SK-N-SH (cell line): ENCODE data around the gene RPUSD3. TPM values are rescaled to one million over a fixed set of nuclear protein-coding genes. Genes with fewer than 3 reads are reported as not detected.
"Not testable (repeated sequence)": the region's sequence is repeated elsewhere in the genome, so short reads cannot be mapped to it uniquely, and the experiment has no call there.

Experiments used
- CTCF ChIA-PET: fragments of 300-600, 350-600 bp; formaldehyde crosslinking; extraction: SDS; loops from one replicate; lab custom pipeline; 2021; lab: Yijun Ruan, JAX
- POLR2A ChIA-PET: fragments of 350-600 bp; sonication (Branson Sonifier 250); formaldehyde crosslinking; extraction: SDS; loops from one replicate; lab custom pipeline; 2020; ENCODE audit warnings: antibody characterized with exemption, inconsistent platforms; lab: Yijun Ruan, JAX
- DNase-seq: peaks from one replicate; pipeline ENCODE4 v3.0.0; 2012
- H2AFZ ChIP-seq: fragments of 200-600 bp; sonication (generic); 2 replicates; pipeline ENCODE4 v1.8.1; 2016; ENCODE audit warnings: antibody characterized with exemption, mild to moderate bottlenecking, low read depth
- H3F3A ChIP-seq: fragments of 200-600 bp; sonication (generic); replicated peaks from 2 replicates; pipeline ENCODE3; 2016; ENCODE audit warnings: antibody characterized with exemption, mild to moderate bottlenecking; ENCODE audit not compliant: insufficient read depth
- H3K27ac ChIP-seq, 2 experiments: fragments of 200-500 bp in 1 of 2; fragments of 200-600 bp in 1 of 2; sonication (Bioruptor generic) in 1 of 2; sonication (generic), shearing (Covaris generic) in 1 of 2; 2 replicates each; pipeline versions ENCODE4 v1.5.1 to v1.6.1; 2014 to 2016; ENCODE audit warnings: low read depth in 2 of 2, inconsistent platforms in 1 of 2, low read length in 1 of 2, mild to moderate bottlenecking in 1 of 2, mixed read lengths in 1 of 2
- H3K27me3 ChIP-seq: fragments of 200-600 bp; sonication (generic), shearing (Covaris generic); 2 replicates; pipeline ENCODE4 v1.6.1; 2016; ENCODE audit warnings: mixed run types; ENCODE audit not compliant: insufficient read depth
- H3K36me3 ChIP-seq, 2 experiments: fragments of 200-500 bp in 1 of 2; fragments of 200-600 bp in 1 of 2; sonication (Bioruptor generic) in 1 of 2; sonication (generic) in 1 of 2; replicated peaks in 1 of 2; 2 replicates each; pipeline versions ENCODE3 to v1.5.1; 2014 to 2016; ENCODE audit warnings: low read length in 1 of 2, mild to moderate bottlenecking in 1 of 2; ENCODE audit not compliant: insufficient read depth in 2 of 2, control insufficient read depth in 1 of 2
- H3K4me1 ChIP-seq, 2 experiments: fragments of 200-500 bp in 1 of 2; fragments of 200-600 bp in 1 of 2; sonication (Bioruptor generic) in 1 of 2; sonication (generic), shearing (Covaris generic) in 1 of 2; 2 replicates each; pipeline versions ENCODE4 v1.5.1 to v1.6.1; 2014 to 2016; ENCODE audit warnings: low read depth in 1 of 2, low read length in 1 of 2, mixed run types in 1 of 2; ENCODE audit not compliant: insufficient read depth in 2 of 2, control insufficient read depth in 1 of 2
- H3K4me2 ChIP-seq: fragments of 200-600 bp; sonication (generic), shearing (Covaris generic); 2 replicates; pipeline ENCODE4 v1.6.1; 2017; ENCODE audit warnings: mixed run types
- H3K4me3 ChIP-seq, 2 experiments: fragments of 200-500 bp in 1 of 2; fragments of 200-600 bp in 1 of 2; sonication (Bioruptor generic) in 1 of 2; sonication (generic), shearing (Covaris generic) in 1 of 2; 2 replicates each; pipeline versions ENCODE4 v1.5.1 to v1.8.1; 2014 to 2016; ENCODE audit warnings: low read depth in 2 of 2, inconsistent platforms in 1 of 2, low read length in 1 of 2, mild to moderate bottlenecking in 1 of 2, mixed read lengths in 1 of 2, moderate library complexity in 1 of 2
- H3K79me2 ChIP-seq: fragments of 200-600 bp; sonication (generic); 2 replicates; pipeline ENCODE4 v1.8.1; 2017; ENCODE audit warnings: mild to moderate bottlenecking; ENCODE audit not compliant: insufficient read depth
- H3K9ac ChIP-seq: fragments of 200-600 bp; sonication (generic); 2 replicates; pipeline ENCODE4 v1.6.1; 2017; ENCODE audit warnings: mixed run types
- H3K9me2 ChIP-seq: fragments of 200-600 bp; sonication (generic); 2 replicates; pipeline ENCODE4 v1.6.1; 2017; ENCODE audit warnings: mixed run types
- H3K9me3 ChIP-seq: fragments of 200-600 bp; sonication (generic); 2 replicates; pipeline ENCODE4 v1.6.1; 2017; ENCODE audit warnings: mixed run types, mild to moderate bottlenecking, moderate library complexity
- H4K20me1 ChIP-seq: fragments of 200-600 bp; sonication (generic); 2 replicates; pipeline ENCODE4 v1.6.1; 2017; ENCODE audit warnings: mild to moderate bottlenecking, mixed run types; ENCODE audit not compliant: insufficient read depth
- CHD2 ChIP-seq: fragments of 150-350 bp; IDR thresholded peaks from 2 replicates; pipeline ENCODE4 v1.6.1; 2018; ENCODE audit warnings: low read length; ENCODE audit not compliant: partially characterized antibody
- GATA2 ChIP-seq: sonication (generic); formaldehyde crosslinking; IDR thresholded peaks from 2 replicates; pipeline ENCODE4 v1.5.0; 2020; ENCODE audit warnings: mild to moderate bottlenecking, missing genetic modification reagents
- MXI1 ChIP-seq: IDR thresholded peaks from 2 replicates; pipeline ENCODE4 v1.6.1; 2012; ENCODE audit warnings: mild to moderate bottlenecking, low read depth, low read length, improper control_type of control experiment
- POLR2AphosphoS5 ChIP-seq: IDR thresholded peaks from 2 replicates; pipeline ENCODE4 v1.6.1; 2012; ENCODE audit warnings: low read depth, low read length
- RAD21 ChIP-seq: IDR thresholded peaks from 2 replicates; pipeline ENCODE4 v1.6.1; 2012; ENCODE audit warnings: mild to moderate bottlenecking, low read length
- RFX5 ChIP-seq: IDR thresholded peaks from 2 replicates; pipeline ENCODE4 v1.6.1; 2012; ENCODE audit warnings: mild to moderate bottlenecking, improper control_type of control experiment, low read length
- RXRA ChIP-seq: IDR thresholded peaks from 2 replicates; pipeline ENCODE4 v1.4.0; 2012; ENCODE audit warnings: low read depth, mild to moderate bottlenecking, borderline replicate concordance
- TAF1 ChIP-seq: IDR thresholded peaks from 2 replicates; pipeline ENCODE4 v1.6.1; 2012; ENCODE audit warnings: low read depth, mild to moderate bottlenecking, low read length, moderate library complexity, borderline replicate concordance
- TCF12 ChIP-seq: IDR thresholded peaks from 2 replicates; pipeline ENCODE4 v1.4.0; 2012
- USF1 ChIP-seq: IDR thresholded peaks from 2 replicates; pipeline ENCODE4 v1.4.0; 2012; ENCODE audit warnings: low read depth, borderline replicate concordance
- YY1 ChIP-seq: IDR thresholded peaks from 2 replicates; pipeline ENCODE4 v1.4.0; 2012; ENCODE audit warnings: low read depth, mild to moderate bottlenecking
- WGBS: methylation state at CpG from one replicate; pipeline ENCODE4 v1.1.6; 2017; ENCODE audit warnings: low lambda C conversion rate; 5-methylcytosine and 5-hydroxymethylcytosine counted together
- polyA plus RNA-seq, 3 experiments: library from polyadenylated mRNA; depleted of rRNA; stranded (reverse); fragments of >200 nt; gene quantifications; 2 replicates each; pipeline ENCODE4 v1.2.3, GENCODE V29; 2012
- TF ChIP-seq, protein P1 (sequence below): IDR thresholded peaks from 2 replicates; pipeline ENCODE4 v1.6.1; 2012; ENCODE audit warnings: mild to moderate bottlenecking, low read depth, low read length, moderate library complexity

The RPUSD3 gene
- polyA plus RNA-seq, 1 of the 3 experiments (the other 2 are of a cell fraction), result 43.4 TPM

DNA sequence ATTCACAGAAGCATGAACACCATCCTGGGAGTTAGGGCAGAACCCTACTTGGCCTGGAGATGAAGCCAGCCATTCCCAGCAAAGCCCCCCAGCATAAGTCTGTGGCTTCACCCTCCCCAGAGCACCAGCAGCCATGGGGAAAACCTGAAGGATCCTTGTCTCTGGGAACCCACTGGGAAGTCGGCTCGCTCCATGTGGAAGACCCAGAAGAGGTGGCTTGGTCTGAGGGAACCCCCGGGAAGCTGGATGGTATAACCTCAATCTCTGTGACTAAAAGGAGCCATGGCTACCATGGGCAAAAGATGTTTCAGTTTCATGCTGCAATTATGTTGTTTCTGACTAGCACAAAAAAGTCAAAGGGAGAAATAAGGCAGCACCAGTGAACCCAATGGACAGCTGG is 11.8 kb upstream of the RPUSD3 start:
- ChIA-PET CTCF (interaction anchor here (1.2 kb wide), 1 partner anchor 91 kb away, joined by 4 read pairs; no protein-coding TSS in a partner anchor), POLR2A (no interaction called here)
- Histone ChIP-seq H3K27ac (no peak overlapping the region), H3K4me3 (no peak overlapping the region), H3K36me3 (no peaks in the 10 kb centered on the region), H3K9ac (no peak overlapping the region), H4K20me1 (no peaks in the 10 kb centered on the region), H3F3A (no peaks in the 10 kb centered on the region), H3K27me3 (no peaks in the 10 kb centered on the region)
- TF ChIP-seq TCF12 (no peak), GATA2 (CRISPR knock-in tag) (no peak), POLR2AphosphoS5 (no peak), RFX5 (no peak), RXRA (no peak), MXI1 (no peak), YY1 (no peak), TAF1 (no peak), USF1 (no peak)
- TF ChIP-seq, all 33 proteins: peak for 0
- H3K9me3 ChIP-seq, result no peaks in the 10 kb centered on the region
- no peaks in the 10 kb centered on the region for H3K79me2 ChIP-seq
- H3K9me2 ChIP-seq, result no peaks in the 10 kb centered on the region
- WGBS, result 86% methylated on average over 1 of the region's 3 CpGs
- no peak for DNase-seq
- no peaks in the 10 kb centered on the region; a peak in 1 of 4 replicates for H3K4me1 ChIP-seq
- H2AFZ ChIP-seq, result no peak overlapping the region
- no peak overlapping the region for H3K4me2 ChIP-seq

DNA sequence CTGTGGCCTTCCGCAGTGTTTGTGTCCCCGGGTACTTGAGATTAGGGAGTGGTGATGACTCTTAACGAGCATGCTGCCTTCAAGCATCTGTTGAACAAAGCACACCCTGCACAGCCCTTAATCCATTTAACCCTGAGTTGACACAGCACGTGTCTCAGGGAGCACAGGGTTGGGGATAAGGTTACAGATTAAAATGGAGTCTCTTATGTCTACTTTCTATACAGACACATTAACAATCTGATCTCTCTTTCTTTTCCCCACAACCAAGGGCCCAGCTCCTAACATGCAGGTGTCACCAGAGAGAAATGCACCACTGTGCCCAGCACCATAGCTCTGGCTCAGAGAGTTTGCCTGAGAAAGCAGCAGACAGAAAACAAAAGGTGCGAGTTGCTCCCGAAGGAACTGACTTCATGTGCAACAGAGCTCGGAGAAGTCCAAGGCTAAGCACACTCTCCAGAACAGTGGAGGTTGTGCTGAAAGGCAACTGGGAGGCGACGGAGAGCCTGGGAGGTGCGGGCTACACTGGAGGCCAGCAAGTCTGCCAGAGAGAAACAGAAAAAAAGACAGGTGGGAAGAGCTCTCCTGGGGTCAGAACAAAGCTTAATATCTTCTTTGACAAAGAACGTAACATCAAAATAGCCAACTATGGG is 10.6 kb upstream of the RPUSD3 start:
- H3K9me2 ChIP-seq, H3K27me3 ChIP-seq, POLR2A ChIA-PET, H3F3A ChIP-seq, DNase-seq, H3K27ac ChIP-seq, H3K4me2 ChIP-seq, H3K79me2 ChIP-seq, H3K4me1 ChIP-seq, H2AFZ ChIP-seq, H3K4me3 ChIP-seq, H3K9me3 ChIP-seq, CTCF ChIA-PET, H4K20me1 ChIP-seq, H3K36me3 ChIP-seq, H3K9ac ChIP-seq: not testable (repeated sequence)
- WGBS, result 90% methylated on average over 11 of the region's 11 CpGs

DNA sequence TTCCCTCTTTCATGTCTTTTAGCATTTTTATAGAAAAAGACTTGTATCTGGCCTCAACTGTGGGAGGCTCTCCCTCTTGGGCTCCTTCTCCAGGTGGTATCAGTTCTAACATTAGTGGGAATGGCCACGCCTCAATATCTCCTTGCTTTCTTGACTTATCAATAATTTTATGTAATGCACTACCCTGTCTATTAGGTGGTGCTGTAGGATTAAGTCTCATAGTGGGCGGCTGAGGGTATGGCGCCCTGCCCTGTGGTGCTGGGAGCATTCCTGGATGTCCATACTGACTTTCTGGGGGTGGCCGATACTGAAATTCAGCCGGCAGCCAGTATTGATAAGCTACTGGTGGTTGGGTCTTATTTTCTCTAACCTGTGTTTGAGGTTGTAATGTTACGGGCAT is 8.7 kb upstream of the RPUSD3 start:
- TF ChIP-seq RAD21 (0 out of 2 replicates have a peak, but pooled peaks have one; percentile 7), CHD2 (no peak)
- TF ChIP-seq, protein P1, sequence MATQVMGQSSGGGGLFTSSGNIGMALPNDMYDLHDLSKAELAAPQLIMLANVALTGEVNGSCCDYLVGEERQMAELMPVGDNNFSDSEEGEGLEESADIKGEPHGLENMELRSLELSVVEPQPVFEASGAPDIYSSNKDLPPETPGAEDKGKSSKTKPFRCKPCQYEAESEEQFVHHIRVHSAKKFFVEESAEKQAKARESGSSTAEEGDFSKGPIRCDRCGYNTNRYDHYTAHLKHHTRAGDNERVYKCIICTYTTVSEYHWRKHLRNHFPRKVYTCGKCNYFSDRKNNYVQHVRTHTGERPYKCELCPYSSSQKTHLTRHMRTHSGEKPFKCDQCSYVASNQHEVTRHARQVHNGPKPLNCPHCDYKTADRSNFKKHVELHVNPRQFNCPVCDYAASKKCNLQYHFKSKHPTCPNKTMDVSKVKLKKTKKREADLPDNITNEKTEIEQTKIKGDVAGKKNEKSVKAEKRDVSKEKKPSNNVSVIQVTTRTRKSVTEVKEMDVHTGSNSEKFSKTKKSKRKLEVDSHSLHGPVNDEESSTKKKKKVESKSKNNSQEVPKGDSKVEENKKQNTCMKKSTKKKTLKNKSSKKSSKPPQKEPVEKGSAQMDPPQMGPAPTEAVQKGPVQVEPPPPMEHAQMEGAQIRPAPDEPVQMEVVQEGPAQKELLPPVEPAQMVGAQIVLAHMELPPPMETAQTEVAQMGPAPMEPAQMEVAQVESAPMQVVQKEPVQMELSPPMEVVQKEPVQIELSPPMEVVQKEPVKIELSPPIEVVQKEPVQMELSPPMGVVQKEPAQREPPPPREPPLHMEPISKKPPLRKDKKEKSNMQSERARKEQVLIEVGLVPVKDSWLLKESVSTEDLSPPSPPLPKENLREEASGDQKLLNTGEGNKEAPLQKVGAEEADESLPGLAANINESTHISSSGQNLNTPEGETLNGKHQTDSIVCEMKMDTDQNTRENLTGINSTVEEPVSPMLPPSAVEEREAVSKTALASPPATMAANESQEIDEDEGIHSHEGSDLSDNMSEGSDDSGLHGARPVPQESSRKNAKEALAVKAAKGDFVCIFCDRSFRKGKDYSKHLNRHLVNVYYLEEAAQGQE, result no peak
- 94% methylated on average over 6 of the region's 6 CpGs for WGBS
- CTCF ChIA-PET, result interaction anchor here (1.3 kb wide), 1 partner anchor 94 kb away, joined by 3 read pairs; no protein-coding TSS in a partner anchor

GRCh38 chr3:9851926-9852325 is 8.1 kb upstream of the RPUSD3 start:
- H3K36me3 ChIP-seq, POLR2A ChIA-PET, H3K9me2 ChIP-seq, H3K79me2 ChIP-seq, H4K20me1 ChIP-seq, H3F3A ChIP-seq, H2AFZ ChIP-seq, H3K27ac ChIP-seq, H3K9ac ChIP-seq, H3K27me3 ChIP-seq, H3K4me2 ChIP-seq, CTCF ChIA-PET, H3K4me3 ChIP-seq, DNase-seq, H3K4me1 ChIP-seq, H3K9me3 ChIP-seq: not testable (repeated sequence)
- 36% methylated on average over 6 of the region's 6 CpGs for WGBS

More for the DNA sequence above, 8.7 kb upstream of the RPUSD3 start:
- Histone ChIP-seq H2AFZ (no peak overlapping the region), H4K20me1 (no peaks in the 10 kb centered on the region), H3K79me2 (no peaks in the 10 kb centered on the region), H3K4me1 (no peaks in the 10 kb centered on the region; a peak in 1 of 4 replicates), H3K9ac (no peak overlapping the region), H3K36me3 (no peaks in the 10 kb centered on the region), H3K9me3 (no peaks in the 10 kb centered on the region), H3K4me2 (no peak overlapping the region), H3K27ac (no peak overlapping the region), H3K27me3 (no peaks in the 10 kb centered on the region), H3K4me3 (no peak overlapping the region), H3K9me2 (no peaks in the 10 kb centered on the region), H3F3A (no peaks in the 10 kb centered on the region)
- POLR2A ChIA-PET, result no interaction called here
- DNase-seq, result no peak
